ENCODE results near the gene RBM20. TPM values are rescaled to one million over a fixed set of nuclear protein-coding genes. Genes with fewer than 3 reads are reported as not detected.

RBM20 gene
- total and polyA plus RNA-seq, 2 experiments from 2014 or later: 0.05 to 0.17 TPM

GRCh38 chr10:110758128-110758765 is 114.1 kb downstream of the RBM20 start:
- Mint-ChIP-seq H3K27me3 (ENCODE audit: insufficient read depth, low read depth, poor library complexity) (peaks cover 6% of the 10 kb centered on the region), H3K27ac (no peak overlapping the region), H3K9me3 (no peaks in the 10 kb centered on the region), H3K36me3 (ENCODE audit: low read depth) (no peaks in the 10 kb centered on the region), H3K4me1 (no peaks in the 10 kb centered on the region), H3K4me3 (no peak overlapping the region)
- H3K27me3 ChIP-seq (ENCODE audit: insufficient read depth): no peaks in the 10 kb centered on the region
- H3K4me1 ChIP-seq (ENCODE audit: insufficient read depth): no peaks in the 10 kb centered on the region
- H3K4me2 ChIP-seq: no peak overlapping the region
- no peaks in the 10 kb centered on the region for H3K79me2 ChIP-seq (replicated peaks; ENCODE audit: insufficient read depth)
- H2AFZ ChIP-seq: no peak overlapping the region
- peaks cover 6% of the 10 kb centered on the region; the same call in 1 of the 2 replicates for H3K9me2 ChIP-seq (ENCODE audit: insufficient read depth)
- no peaks in the 10 kb centered on the region for H3K36me3 ChIP-seq (ENCODE audit: insufficient read depth)
- no peaks in the 10 kb centered on the region for H3F3A ChIP-seq (replicated peaks; ENCODE audit: low read depth)
- ATAC-seq: no peak
- H3K4me3 ChIP-seq: no peak overlapping the region
- no peaks in the 10 kb centered on the region for H4K20me1 ChIP-seq (replicated peaks; ENCODE audit: insufficient read depth)
- TF ChIP-seq EZH2phosphoT487 (IDR thresholded peaks at IDR 0.05; ENCODE audit: unreplicated experiment) (no peak), ETS1 (IDR thresholded peaks at IDR 0.05) (no peak), EZH2 (IDR thresholded peaks at IDR 0.05; ENCODE audit: low read depth, unreplicated experiment) (no peak), JUNB (IDR thresholded peaks at IDR 0.05; ENCODE audit: unreplicated experiment) (no peak), CTCF (conservative IDR thresholded peaks at IDR 0.05; ENCODE audit: low read depth in 2 of 2) (no peak), ZNF114 (CRISPR knock-in tag; IDR thresholded peaks at IDR 0.05) (no peak), ZNF331 (CRISPR knock-in tag; IDR thresholded peaks at IDR 0.05; ENCODE audit: low read depth) (no peak), NANOG (IDR thresholded peaks at IDR 0.05; ENCODE audit: borderline replicate concordance) (no peak), CREB1 (CRISPR knock-in tag; IDR thresholded peaks at IDR 0.05; ENCODE audit: low read depth) (no peak), STAT1 (IDR thresholded peaks at IDR 0.05; ENCODE audit: unreplicated experiment) (no peak), REST (IDR thresholded peaks at IDR 0.05; ENCODE audit: unreplicated experiment) (no peak), POLR2AphosphoS5 (IDR thresholded peaks at IDR 0.05; ENCODE audit: low read depth) (no peak)
- TF ChIP-seq, protein P1, sequence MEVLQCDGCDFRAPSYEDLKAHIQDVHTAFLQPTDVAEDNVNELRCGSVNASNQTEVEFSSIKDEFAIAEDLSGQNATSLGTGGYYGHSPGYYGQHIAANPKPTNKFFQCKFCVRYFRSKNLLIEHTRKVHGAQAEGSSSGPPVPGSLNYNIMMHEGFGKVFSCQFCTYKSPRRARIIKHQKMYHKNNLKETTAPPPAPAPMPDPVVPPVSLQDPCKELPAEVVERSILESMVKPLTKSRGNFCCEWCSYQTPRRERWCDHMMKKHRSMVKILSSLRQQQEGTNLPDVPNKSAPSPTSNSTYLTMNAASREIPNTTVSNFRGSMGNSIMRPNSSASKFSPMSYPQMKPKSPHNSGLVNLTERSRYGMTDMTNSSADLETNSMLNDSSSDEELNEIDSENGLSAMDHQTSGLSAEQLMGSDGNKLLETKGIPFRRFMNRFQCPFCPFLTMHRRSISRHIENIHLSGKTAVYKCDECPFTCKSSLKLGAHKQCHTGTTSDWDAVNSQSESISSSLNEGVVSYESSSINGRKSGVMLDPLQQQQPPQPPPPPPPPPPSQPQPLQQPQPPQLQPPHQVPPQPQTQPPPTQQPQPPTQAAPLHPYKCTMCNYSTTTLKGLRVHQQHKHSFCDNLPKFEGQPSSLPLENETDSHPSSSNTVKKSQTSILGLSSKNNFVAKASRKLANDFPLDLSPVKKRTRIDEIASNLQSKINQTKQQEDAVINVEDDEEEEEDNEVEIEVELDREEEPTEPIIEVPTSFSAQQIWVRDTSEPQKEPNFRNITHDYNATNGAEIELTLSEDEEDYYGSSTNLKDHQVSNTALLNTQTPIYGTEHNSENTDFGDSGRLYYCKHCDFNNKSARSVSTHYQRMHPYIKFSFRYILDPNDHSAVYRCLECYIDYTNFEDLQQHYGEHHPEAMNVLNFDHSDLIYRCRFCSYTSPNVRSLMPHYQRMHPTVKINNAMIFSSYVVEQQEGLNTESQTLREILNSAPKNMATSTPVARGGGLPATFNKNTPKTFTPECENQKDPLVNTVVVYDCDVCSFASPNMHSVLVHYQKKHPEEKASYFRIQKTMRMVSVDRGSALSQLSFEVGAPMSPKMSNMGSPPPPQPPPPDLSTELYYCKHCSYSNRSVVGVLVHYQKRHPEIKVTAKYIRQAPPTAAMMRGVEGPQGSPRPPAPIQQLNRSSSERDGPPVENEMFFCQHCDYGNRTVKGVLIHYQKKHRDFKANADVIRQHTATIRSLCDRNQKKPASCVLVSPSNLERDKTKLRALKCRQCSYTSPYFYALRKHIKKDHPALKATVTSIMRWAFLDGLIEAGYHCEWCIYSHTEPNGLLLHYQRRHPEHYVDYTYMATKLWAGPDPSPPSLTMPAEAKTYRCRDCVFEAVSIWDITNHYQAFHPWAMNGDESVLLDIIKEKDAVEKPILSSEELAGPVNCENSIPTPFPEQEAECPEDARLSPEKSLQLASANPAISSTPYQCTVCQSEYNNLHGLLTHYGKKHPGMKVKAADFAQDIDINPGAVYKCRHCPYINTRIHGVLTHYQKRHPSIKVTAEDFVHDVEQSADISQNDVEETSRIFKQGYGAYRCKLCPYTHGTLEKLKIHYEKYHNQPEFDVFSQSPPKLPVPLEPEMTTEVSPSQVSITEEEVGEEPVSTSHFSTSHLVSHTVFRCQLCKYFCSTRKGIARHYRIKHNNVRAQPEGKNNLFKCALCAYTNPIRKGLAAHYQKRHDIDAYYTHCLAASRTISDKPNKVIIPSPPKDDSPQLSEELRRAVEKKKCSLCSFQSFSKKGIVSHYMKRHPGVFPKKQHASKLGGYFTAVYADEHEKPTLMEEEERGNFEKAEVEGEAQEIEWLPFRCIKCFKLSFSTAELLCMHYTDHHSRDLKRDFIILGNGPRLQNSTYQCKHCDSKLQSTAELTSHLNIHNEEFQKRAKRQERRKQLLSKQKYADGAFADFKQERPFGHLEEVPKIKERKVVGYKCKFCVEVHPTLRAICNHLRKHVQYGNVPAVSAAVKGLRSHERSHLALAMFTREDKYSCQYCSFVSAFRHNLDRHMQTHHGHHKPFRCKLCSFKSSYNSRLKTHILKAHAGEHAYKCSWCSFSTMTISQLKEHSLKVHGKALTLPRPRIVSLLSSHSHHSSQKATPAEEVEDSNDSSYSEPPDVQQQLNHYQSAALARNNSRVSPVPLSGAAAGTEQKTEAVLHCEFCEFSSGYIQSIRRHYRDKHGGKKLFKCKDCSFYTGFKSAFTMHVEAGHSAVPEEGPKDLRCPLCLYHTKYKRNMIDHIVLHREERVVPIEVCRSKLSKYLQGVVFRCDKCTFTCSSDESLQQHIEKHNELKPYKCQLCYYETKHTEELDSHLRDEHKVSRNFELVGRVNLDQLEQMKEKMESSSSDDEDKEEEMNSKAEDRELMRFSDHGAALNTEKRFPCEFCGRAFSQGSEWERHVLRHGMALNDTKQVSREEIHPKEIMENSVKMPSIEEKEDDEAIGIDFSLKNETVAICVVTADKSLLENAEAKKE (CRISPR knock-in tag; IDR thresholded peaks at IDR 0.05): no peak
- DNase-seq (ENCODE audit: low spot score): no peak
- no peak overlapping the region for H3K27ac ChIP-seq (ENCODE audit: low read depth)

Data from GM23338 (cell line).